ENCODE measurements around the gene RFLNA. TPM values are rescaled to one million over a fixed set of nuclear protein-coding genes. Genes with fewer than 3 reads are reported as not detected.

RFLNA gene
- total and polyA plus RNA-seq, 2 donors (not counting 1 experiment from before 2014, with no cell fraction given) = 0.03 TPM; not detected in 1

- Histone ChIP-seq H2AFZ (ENCODE audit: low read length) (no peak overlapping the region), H3K4me1 (ENCODE audit: control insufficient read depth, extremely low read depth, insufficient read depth, low read length) (no peaks in the 10 kb centered on the region), H3K27ac (ENCODE audit: insufficient read depth, low read length) (no peak overlapping the region), H3K9me3 (ENCODE audit: control insufficient read depth, insufficient read depth, low read depth, low read length) (no peaks in the 10 kb centered on the region), H3K4me2 (ENCODE audit: extremely low read depth, insufficient read depth, low read length) (no peak overlapping the region), H3K79me2 (ENCODE audit: control insufficient read depth, insufficient read depth, low read length) (no peaks in the 10 kb centered on the region), H3K4me3 (replicated peaks in 1 of 4; ENCODE audit: control extremely low read depth in 1 of 4, insufficient read depth in 1 of 4, low read depth in 3 of 4, low read length in 4 of 4) (no peak overlapping the region), H3K9ac (ENCODE audit: insufficient read depth, low read length) (no peak overlapping the region), H3K36me3 (ENCODE audit: control insufficient read depth, insufficient read depth, low read length) (no peaks in the 10 kb centered on the region), H4K20me1 (ENCODE audit: control insufficient read depth, extremely low read depth, insufficient read depth, low read length) (no peaks in the 10 kb centered on the region), H3K27me3 (ENCODE audit: control insufficient read depth, insufficient read depth, low read length) (peaks cover 7% of the 10 kb centered on the region)
- no peak for DNase-seq (ENCODE audit: low read depth in 2 of 2)
- TF ChIP-seq CTCF (conservative IDR thresholded peaks at IDR 0.05 in 1 of 2, IDR thresholded peaks at IDR 0.05 in 1 of 2; ENCODE audit: low read depth in 1 of 2, low read length in 2 of 2) (no peak), EZH2 (IDR thresholded peaks at IDR 0.05; ENCODE audit: low read length, missing control alignments) (no peak)
These were observed 43.7 kb upstream of the RFLNA start for GRCh38 chr12:124251186-124251585.

GRCh38 chr12:124252964-124253363 is 41.9 kb upstream of the RFLNA start:
- DNase-seq (ENCODE audit: low read depth in 2 of 2) = no peak
- H3K27me3 ChIP-seq (ENCODE audit: control insufficient read depth, insufficient read depth, low read length) = peaks cover 9% of the 10 kb centered on the region
- H3K9me3 ChIP-seq (ENCODE audit: control insufficient read depth, insufficient read depth, low read depth, low read length) = no peaks in the 10 kb centered on the region
- no peak overlapping the region for H3K4me2 ChIP-seq (ENCODE audit: extremely low read depth, insufficient read depth, low read length)
- no peaks in the 10 kb centered on the region for H3K36me3 ChIP-seq (ENCODE audit: control insufficient read depth, insufficient read depth, low read length)
- no peak overlapping the region for H3K9ac ChIP-seq (ENCODE audit: insufficient read depth, low read length)
- no peak overlapping the region for H3K4me3 ChIP-seq (replicated peaks in 1 of 4; ENCODE audit: control extremely low read depth in 1 of 4, insufficient read depth in 1 of 4, low read depth in 3 of 4, low read length in 4 of 4)
- H3K4me1 ChIP-seq (ENCODE audit: control insufficient read depth, extremely low read depth, insufficient read depth, low read length) = no peaks in the 10 kb centered on the region
- no peak for TF ChIP-seq EZH2 (IDR thresholded peaks at IDR 0.05; ENCODE audit: low read length, missing control alignments)
- no peak for TF ChIP-seq CTCF (conservative IDR thresholded peaks at IDR 0.05 in 1 of 2, IDR thresholded peaks at IDR 0.05 in 1 of 2; ENCODE audit: low read depth in 1 of 2, low read length in 2 of 2)
- H3K79me2 ChIP-seq (ENCODE audit: control insufficient read depth, insufficient read depth, low read length) = no peaks in the 10 kb centered on the region
- no peak overlapping the region for H3K27ac ChIP-seq (ENCODE audit: insufficient read depth, low read length)
- no peak overlapping the region for H2AFZ ChIP-seq (ENCODE audit: low read length)
- H4K20me1 ChIP-seq (ENCODE audit: control insufficient read depth, extremely low read depth, insufficient read depth, low read length) = no peaks in the 10 kb centered on the region

- Histone ChIP-seq H2AFZ (ENCODE audit: low read length) (no peak overlapping the region), H3K27ac (ENCODE audit: insufficient read depth, low read length) (no peak overlapping the region), H3K9me3 (ENCODE audit: control insufficient read depth, insufficient read depth, low read depth, low read length) (no peaks in the 10 kb centered on the region), H4K20me1 (ENCODE audit: control insufficient read depth, extremely low read depth, insufficient read depth, low read length) (no peaks in the 10 kb centered on the region), H3K4me1 (ENCODE audit: control insufficient read depth, extremely low read depth, insufficient read depth, low read length) (no peaks in the 10 kb centered on the region), H3K27me3 (ENCODE audit: control insufficient read depth, insufficient read depth, low read length) (peaks cover 17% of the 10 kb centered on the region), H3K9ac (ENCODE audit: insufficient read depth, low read length) (no peak overlapping the region), H3K79me2 (ENCODE audit: control insufficient read depth, insufficient read depth, low read length) (no peaks in the 10 kb centered on the region), H3K4me3 (replicated peaks in 1 of 4; ENCODE audit: control extremely low read depth in 1 of 4, insufficient read depth in 1 of 4, low read depth in 3 of 4, low read length in 4 of 4) (no peak overlapping the region), H3K36me3 (ENCODE audit: control insufficient read depth, insufficient read depth, low read length) (no peaks in the 10 kb centered on the region), H3K4me2 (ENCODE audit: extremely low read depth, insufficient read depth, low read length) (no peak overlapping the region)
- DNase-seq (ENCODE audit: low read depth in 2 of 2) = no peak
- no peak for TF ChIP-seq EZH2 (IDR thresholded peaks at IDR 0.05; ENCODE audit: low read length, missing control alignments)
- TF ChIP-seq CTCF (conservative IDR thresholded peaks at IDR 0.05 in 1 of 2, IDR thresholded peaks at IDR 0.05 in 1 of 2; ENCODE audit: low read depth in 1 of 2, low read length in 2 of 2) = no peak
These were observed 40.8 kb upstream of the RFLNA start for GRCh38 chr12:124254126-124254525.
